ENCODE measurements around the gene ZNF222. TPM values are rescaled to one million over a fixed set of nuclear protein-coding genes. Genes with fewer than 3 reads are reported as not detected.
A peak's percentile ranks its signal among the peaks of the same experiment; 100 is the strongest.

The ZNF222 gene
- total RNA-seq, 2 donors from 2014 or later: 1.2 to 2.4 TPM

- H3K27me3 ChIP-seq: no peaks in the 10 kb centered on the region
- H3K9me3 ChIP-seq: no peaks in the 10 kb centered on the region
- DNase-seq: no peak
- intact Hi-C loops (cut with DNase I): no loop called here
- no peak overlapping the region for H3K27ac ChIP-seq
- H3K4me1 ChIP-seq: no peaks in the 10 kb centered on the region
- peaks cover 18% of the 10 kb centered on the region for H3K36me3 ChIP-seq
- no peak overlapping the region for H3K9ac ChIP-seq (ENCODE audit: low read depth in 2 of 2, low read length in 2 of 2)
- no peak overlapping the region for H3K4me3 ChIP-seq
- TF ChIP-seq, protein P1, sequence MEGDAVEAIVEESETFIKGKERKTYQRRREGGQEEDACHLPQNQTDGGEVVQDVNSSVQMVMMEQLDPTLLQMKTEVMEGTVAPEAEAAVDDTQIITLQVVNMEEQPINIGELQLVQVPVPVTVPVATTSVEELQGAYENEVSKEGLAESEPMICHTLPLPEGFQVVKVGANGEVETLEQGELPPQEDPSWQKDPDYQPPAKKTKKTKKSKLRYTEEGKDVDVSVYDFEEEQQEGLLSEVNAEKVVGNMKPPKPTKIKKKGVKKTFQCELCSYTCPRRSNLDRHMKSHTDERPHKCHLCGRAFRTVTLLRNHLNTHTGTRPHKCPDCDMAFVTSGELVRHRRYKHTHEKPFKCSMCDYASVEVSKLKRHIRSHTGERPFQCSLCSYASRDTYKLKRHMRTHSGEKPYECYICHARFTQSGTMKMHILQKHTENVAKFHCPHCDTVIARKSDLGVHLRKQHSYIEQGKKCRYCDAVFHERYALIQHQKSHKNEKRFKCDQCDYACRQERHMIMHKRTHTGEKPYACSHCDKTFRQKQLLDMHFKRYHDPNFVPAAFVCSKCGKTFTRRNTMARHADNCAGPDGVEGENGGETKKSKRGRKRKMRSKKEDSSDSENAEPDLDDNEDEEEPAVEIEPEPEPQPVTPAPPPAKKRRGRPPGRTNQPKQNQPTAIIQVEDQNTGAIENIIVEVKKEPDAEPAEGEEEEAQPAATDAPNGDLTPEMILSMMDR (IDR thresholded peaks at IDR 0.05): no peak
Observed at GRCh38 chr19:44007473-44007872, 17.7 kb upstream of the ZNF222 start.

- Histone ChIP-seq H3K27me3 (no peaks in the 10 kb centered on the region), H3K4me3 (no peak overlapping the region), H3K9ac (ENCODE audit: low read depth in 2 of 2, low read length in 2 of 2) (no peak overlapping the region), H3K9me3 (no peaks in the 10 kb centered on the region), H3K27ac (no peak overlapping the region), H3K4me1 (no peaks in the 10 kb centered on the region), H3K36me3 (peaks cover 18% of the 10 kb centered on the region)
- intact Hi-C loops (cut with DNase I): no loop called here
- DNase-seq: no peak
- TF ChIP-seq, protein P1 (IDR thresholded peaks at IDR 0.05): no peak
Observed at GRCh38 chr19:44010468-44010867, 14.7 kb upstream of the ZNF222 start.

- TF ChIP-seq, protein P1 (IDR thresholded peaks at IDR 0.05): no peak
- Histone ChIP-seq H3K4me3 (no peak overlapping the region), H3K9ac (ENCODE audit: low read depth in 2 of 2, low read length in 2 of 2) (no peak overlapping the region), H3K4me1 (no peaks in the 10 kb centered on the region), H3K27me3 (no peaks in the 10 kb centered on the region), H3K27ac (no peak overlapping the region), H3K36me3 (no peaks in the 10 kb centered on the region), H3K9me3 (no peaks in the 10 kb centered on the region)
- intact Hi-C loops (cut with DNase I): no loop called here
- no peak for DNase-seq
Observed at GRCh38 chr19:44019498-44019897, 5.7 kb upstream of the ZNF222 start.

DNA sequence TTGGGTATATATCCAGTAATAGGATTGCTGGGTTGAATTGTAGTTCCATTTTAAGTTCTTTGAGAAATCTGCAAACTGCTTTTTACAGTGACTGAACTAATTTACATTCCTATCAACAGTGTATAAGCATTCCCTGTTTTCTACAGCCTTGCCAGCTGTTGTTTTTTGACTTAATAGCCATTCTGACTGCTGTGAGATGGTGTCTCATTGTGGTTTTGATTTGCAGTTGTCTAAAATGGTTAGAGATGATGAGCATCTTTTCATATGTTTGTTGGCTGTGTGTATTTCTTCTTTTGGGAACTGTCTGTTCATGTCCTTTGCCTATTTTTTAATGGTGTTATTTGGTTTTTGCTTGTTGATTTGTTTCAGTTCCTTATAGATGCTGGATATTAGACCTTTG, 4.0 kb upstream of the ZNF222 start:
- intact Hi-C loops (cut with DNase I): loop anchor here (10.0 kb wide), 1 partner anchor 94 kb away; the partner anchor contains the start of gene ZNF225
- Histone ChIP-seq H3K4me1 (no peaks in the 10 kb centered on the region), H3K36me3 (no peaks in the 10 kb centered on the region), H3K9ac (ENCODE audit: low read depth in 2 of 2, low read length in 2 of 2) (no peak overlapping the region), H3K27ac (no peak overlapping the region), H3K27me3 (no peaks in the 10 kb centered on the region), H3K4me3 (no peak overlapping the region), H3K9me3 (no peaks in the 10 kb centered on the region)
- no peak for DNase-seq
- TF ChIP-seq, protein P1 (IDR thresholded peaks at IDR 0.05): no peak

DNA sequence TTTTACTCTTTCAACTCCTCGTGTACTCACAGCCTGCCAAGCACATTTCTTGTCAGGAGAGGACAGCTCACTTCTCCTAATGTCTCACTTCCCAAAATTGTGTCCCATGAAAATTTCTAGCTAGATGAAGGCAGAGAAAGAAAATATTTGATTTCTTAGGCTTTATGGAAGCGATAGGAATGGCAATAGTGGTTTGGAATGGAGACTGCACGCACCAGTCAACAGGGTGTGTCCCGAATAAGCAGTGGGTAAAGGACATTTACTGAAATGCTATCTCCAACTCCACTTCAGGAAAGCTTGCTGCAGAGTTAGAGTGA, 321 bp upstream of the ZNF222 start:
- no peaks in the 10 kb centered on the region for H3K9me3 ChIP-seq
- no peaks in the 10 kb centered on the region for H3K4me1 ChIP-seq
- H3K36me3 ChIP-seq: no peaks in the 10 kb centered on the region
- no peaks in the 10 kb centered on the region for H3K27me3 ChIP-seq
- H3K9ac ChIP-seq (ENCODE audit: low read depth in 2 of 2, low read length in 2 of 2): peak overlapping the region in 1 of 2 donors; percentile 75
- no peak for DNase-seq
- TF ChIP-seq, protein P1 (IDR thresholded peaks at IDR 0.05): no peak
- no peak overlapping the region for H3K27ac ChIP-seq
- H3K4me3 ChIP-seq: peak overlapping the region; percentile 76
- intact Hi-C loops (cut with DNase I): loop anchor here (10.0 kb wide), 1 partner anchor 90 kb away; the partner anchor contains the start of gene ZNF225
